Liver (tissue), 9 donors: ENCODE measurements around the gene RUNX1. TPM values are rescaled to one million over a fixed set of nuclear protein-coding genes. Genes with fewer than 3 reads are reported as not detected.

Source experiments
- DNase-seq: peaks from one replicate; pipeline ENCODE4 v3.0.0-alpha.2; 2017; ENCODE audit warnings: low spot score
- H3K27ac ChIP-seq, 2 donors: one replicate each; pipeline ENCODE4 v1.7.0; 2013; ENCODE audit warnings: inconsistent platforms in 2 of 2, low read length in 2 of 2, control low read depth in 1 of 2, low read depth in 1 of 2, mild to moderate bottlenecking in 1 of 2
- H3K27me3 ChIP-seq, 4 donors: one replicate each; pipeline versions ENCODE4 v1.6.1 to v1.7.0; 2013; ENCODE audit warnings: low read length in 3 of 4, inconsistent platforms in 1 of 4, mild to moderate bottlenecking in 1 of 4, moderate library complexity in 1 of 4; ENCODE audit not compliant: control insufficient read depth in 4 of 4, insufficient read depth in 4 of 4
- H3K36me3 ChIP-seq, 4 donors: one replicate each; pipeline versions ENCODE4 v1.6.1 to v1.7.0; 2013; ENCODE audit warnings: low read length in 3 of 4, mild to moderate bottlenecking in 3 of 4, low read depth in 1 of 4, moderate library complexity in 1 of 4; ENCODE audit not compliant: control insufficient read depth in 4 of 4, insufficient read depth in 3 of 4
- H3K4me1 ChIP-seq, 4 donors: one replicate each; pipeline versions ENCODE4 v1.6.1 to v1.7.0; 2013; ENCODE audit warnings: low read length in 3 of 4, mild to moderate bottlenecking in 3 of 4, moderate library complexity in 1 of 4; ENCODE audit not compliant: control insufficient read depth in 4 of 4, insufficient read depth in 4 of 4
- H3K4me3 ChIP-seq, 3 donors: one replicate each; pipeline versions ENCODE4 v1.6.1 to v1.7.0; 2013; ENCODE audit warnings: low read length in 3 of 3, control low read depth in 1 of 3, low read depth in 1 of 3, mild to moderate bottlenecking in 1 of 3
- H3K9ac ChIP-seq, 2 donors: one replicate each; pipeline ENCODE4 v1.7.0; 2013; ENCODE audit warnings: low read length in 2 of 2, mild to moderate bottlenecking in 2 of 2, moderate library complexity in 2 of 2, control low read depth in 1 of 2, low read depth in 1 of 2
- H3K9me3 ChIP-seq, 4 donors: one replicate each; pipeline versions ENCODE4 v1.6.1 to v1.7.0; 2013; ENCODE audit warnings: low read length in 3 of 4; ENCODE audit not compliant: control insufficient read depth in 4 of 4
- ATF3 ChIP-seq: IDR thresholded peaks from 2 replicates; pipeline ENCODE4 v1.6.1; 2016; ENCODE audit warnings: antibody characterized with exemption
- CTCF ChIP-seq: fragments of 150-350 bp; IDR thresholded peaks from 2 replicates; pipeline ENCODE4 v1.5.1; 2017; ENCODE audit warnings: improper control_type of control experiment, low read depth, low read length; ENCODE audit not compliant: missing input control
- FOXA1 ChIP-seq: IDR thresholded peaks from 2 replicates; pipeline ENCODE4 v1.6.1; 2016; ENCODE audit warnings: antibody characterized with exemption
- FOXA2 ChIP-seq: IDR thresholded peaks from 2 replicates; pipeline ENCODE4 v1.6.1; 2016; ENCODE audit warnings: antibody characterized with exemption
- JUND ChIP-seq, 2 donors: IDR thresholded peaks; 2 replicates each; pipeline ENCODE4 v1.6.1; 2016; ENCODE audit warnings: antibody characterized with exemption in 2 of 2
- RAD21 ChIP-seq, 2 donors: IDR thresholded peaks; 2 replicates each; pipeline ENCODE4 v1.6.1; 2016; ENCODE audit warnings: antibody characterized with exemption in 2 of 2, mild to moderate bottlenecking in 2 of 2
- REST ChIP-seq: IDR thresholded peaks from 2 replicates; pipeline ENCODE4 v1.6.1; 2016; ENCODE audit warnings: antibody characterized with exemption, mild to moderate bottlenecking
- RXRA ChIP-seq, 2 donors: IDR thresholded peaks; 2 replicates each; pipeline ENCODE4 v1.6.1; 2017 to 2018; ENCODE audit warnings: antibody characterized with exemption in 2 of 2, mild to moderate bottlenecking in 1 of 2
- TAF1 ChIP-seq: conservative IDR thresholded peaks from 2 replicates; pipeline ENCODE4 v1.6.1; 2016; ENCODE audit warnings: antibody characterized with exemption, mild to moderate bottlenecking
- YY1 ChIP-seq: IDR thresholded peaks from 2 replicates; pipeline ENCODE4 v1.6.1; 2016; ENCODE audit warnings: antibody characterized with exemption, mild to moderate bottlenecking
- ZBTB33 ChIP-seq: IDR thresholded peaks from 2 replicates; pipeline ENCODE4 v1.6.1; 2016; ENCODE audit warnings: antibody characterized with exemption
- WGBS: extraction: QIAGEN DNeasy Blood & Tissue Kit; methylation state at CpG from one replicate; pipeline ENCODE4 v1.1.7; 2013; 5-methylcytosine and 5-hydroxymethylcytosine counted together
- polyA plus RNA-seq, 2 donors: library from polyadenylated mRNA; stranded (reverse) in 1 of 2; unstranded in 1 of 2; fragments of 200-250 nt in 1 of 2; fragments of >200 nt in 1 of 2; fragmentation: Nextera tagmentation in 1 of 2; extraction: Ambion mirVana in 1 of 2; gene quantifications; one replicate each; pipeline versions ENCODE4 v1.2.1 to v1.2.3, GENCODE V29; 2013 to 2015
- total RNA-seq, 2 donors: library from RNA; depleted of rRNA; stranded (reverse); fragments of >200 nt; gene quantifications; one replicate each; pipeline ENCODE4 v1.2.3, GENCODE V29; 2014
- donor health status: healthy.
- donor health status: healthy.
- donor health status: healthy.
- donor health status: healthy.
- donor health status: healthy.

Gene RUNX1
- total and polyA plus RNA-seq, 4 donors = 0.98 to 7.2 (median 3.1) TPM

- H3K9me3 ChIP-seq = no peaks in the 10 kb centered on the region
- no peaks in the 10 kb centered on the region for H3K27me3 ChIP-seq
- H3K4me3 ChIP-seq = no peak overlapping the region
- no peak for DNase-seq
- H3K9ac ChIP-seq = no peak overlapping the region
- peaks cover 12 to 32% (median 25%) of the 10 kb centered on the region in 4 donors for H3K4me1 ChIP-seq
- no peaks in the 10 kb centered on the region for H3K36me3 ChIP-seq
- TF ChIP-seq RAD21 (IDR thresholded peaks at IDR 0.05) (no peak), JUND (IDR thresholded peaks at IDR 0.05) (no peak), ATF3 (no peak), REST (no peak)
- no peak overlapping the region for H3K27ac ChIP-seq
- WGBS = 92% methylated on average over 84 of the region's 84 CpGs
Measured at GRCh38 chr21:34791776-34792503, 257.2 kb downstream of the RUNX1 start.

GRCh38 chr21:34790834-34791233 is 258.3 kb downstream of the RUNX1 start:
- Histone ChIP-seq H3K27ac (no peak overlapping the region), H3K36me3 (no peaks in the 10 kb centered on the region), H3K9ac (no peak overlapping the region), H3K9me3 (no peaks in the 10 kb centered on the region), H3K4me3 (no peak overlapping the region), H3K27me3 (no peaks in the 10 kb centered on the region), H3K4me1 (peaks cover 6 to 24% (median 17%) of the 10 kb centered on the region in 4 donors)
- TF ChIP-seq RXRA (IDR thresholded peaks at IDR 0.05) = no peak
- no peak for TF ChIP-seq CTCF
- TF ChIP-seq FOXA1 = no peak
- TF ChIP-seq YY1 = no peak
- TF ChIP-seq TAF1 = no peak
- no peak for TF ChIP-seq FOXA2
- no peak for TF ChIP-seq ZBTB33
- no peak for DNase-seq
- 39% methylated on average over 3 of the region's 3 CpGs for WGBS
